Activated T-helper 17 cell treated with anti-CD3 and anti-CD28 coated beads, Interleukin-2, amount 50 U/mL, for 72 hours (primary cell): ENCODE results near the gene KLC1. TPM values are rescaled to one million over a fixed set of nuclear protein-coding genes. Genes with fewer than 3 reads are reported as not detected.

Experiments
- ATAC-seq: fragments of 150-1000 bp; cut with Tn5 transposase; replicated peaks from 2 replicates; pipeline ENCODE4 v1.10.0; 2021; ENCODE audit warnings: mild to moderate bottlenecking, moderate library complexity
- H3K27ac Mint-ChIP-seq: one replicate; pipeline ENCODE4 v1.8.0; 2022; ENCODE audit warnings: mixed read lengths
- H3K27me3 Mint-ChIP-seq: one replicate; pipeline ENCODE4 v1.8.0; 2022; ENCODE audit warnings: mixed read lengths
- H3K36me3 Mint-ChIP-seq: one replicate; pipeline ENCODE4 v1.8.0; 2022; ENCODE audit warnings: low read depth, mild to moderate bottlenecking, mixed read lengths
- H3K4me1 Mint-ChIP-seq: one replicate; pipeline ENCODE4 v1.8.0; 2022; ENCODE audit warnings: mixed read lengths
- H3K4me3 Mint-ChIP-seq: one replicate; pipeline ENCODE4 v1.8.0; 2022; ENCODE audit warnings: mild to moderate bottlenecking, mixed read lengths
- H3K9me3 Mint-ChIP-seq: one replicate; pipeline ENCODE4 v1.8.0; 2022; ENCODE audit warnings: mixed read lengths
- total RNA-seq, 2 donors: library from RNA; stranded (reverse); gene quantifications; one replicate each; pipeline ENCODE4 v1.2.3, GENCODE V29; 2022

The KLC1 gene
- total RNA-seq, 2 donors from 2014 or later, result 135 to 137 TPM

- Mint-ChIP-seq H3K27me3 (no peaks in the 10 kb centered on the region), H3K36me3 (peaks cover 60% of the 10 kb centered on the region), H3K4me3 (no peak overlapping the region), H3K27ac (peak overlapping the region; percentile 25), H3K4me1 (no peaks in the 10 kb centered on the region), H3K9me3 (no peaks in the 10 kb centered on the region)
- no peak for ATAC-seq
Measured at GRCh38 chr14:103696466-103697071, 67.6 kb downstream of the KLC1 start.

DNA sequence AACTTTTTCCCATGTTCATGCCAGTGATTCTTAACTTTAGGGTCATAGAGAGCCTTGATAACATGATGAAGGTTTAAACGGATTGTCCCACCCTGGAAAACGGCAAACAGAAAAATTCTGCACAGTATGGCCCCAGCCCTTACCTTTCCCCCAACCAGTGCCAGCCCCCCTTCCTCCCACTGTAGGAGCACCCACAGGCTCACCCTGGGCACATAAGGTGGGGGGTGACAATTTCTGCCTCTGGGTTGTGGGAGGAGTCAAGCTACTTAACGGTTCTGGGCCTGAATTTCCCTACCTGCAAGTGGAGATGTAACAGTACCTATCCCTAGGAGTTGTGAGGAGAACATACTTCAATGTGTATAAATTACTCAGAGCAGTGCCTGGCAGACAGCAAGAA, 68.2 kb downstream of the KLC1 start:
- no peak overlapping the region for H3K4me3 Mint-ChIP-seq
- H3K27ac Mint-ChIP-seq, result no peak overlapping the region
- H3K4me1 Mint-ChIP-seq, result no peaks in the 10 kb centered on the region
- H3K36me3 Mint-ChIP-seq, result peaks cover 57% of the 10 kb centered on the region
- H3K27me3 Mint-ChIP-seq, result no peaks in the 10 kb centered on the region
- no peak for ATAC-seq
- H3K9me3 Mint-ChIP-seq, result no peaks in the 10 kb centered on the region

DNA sequence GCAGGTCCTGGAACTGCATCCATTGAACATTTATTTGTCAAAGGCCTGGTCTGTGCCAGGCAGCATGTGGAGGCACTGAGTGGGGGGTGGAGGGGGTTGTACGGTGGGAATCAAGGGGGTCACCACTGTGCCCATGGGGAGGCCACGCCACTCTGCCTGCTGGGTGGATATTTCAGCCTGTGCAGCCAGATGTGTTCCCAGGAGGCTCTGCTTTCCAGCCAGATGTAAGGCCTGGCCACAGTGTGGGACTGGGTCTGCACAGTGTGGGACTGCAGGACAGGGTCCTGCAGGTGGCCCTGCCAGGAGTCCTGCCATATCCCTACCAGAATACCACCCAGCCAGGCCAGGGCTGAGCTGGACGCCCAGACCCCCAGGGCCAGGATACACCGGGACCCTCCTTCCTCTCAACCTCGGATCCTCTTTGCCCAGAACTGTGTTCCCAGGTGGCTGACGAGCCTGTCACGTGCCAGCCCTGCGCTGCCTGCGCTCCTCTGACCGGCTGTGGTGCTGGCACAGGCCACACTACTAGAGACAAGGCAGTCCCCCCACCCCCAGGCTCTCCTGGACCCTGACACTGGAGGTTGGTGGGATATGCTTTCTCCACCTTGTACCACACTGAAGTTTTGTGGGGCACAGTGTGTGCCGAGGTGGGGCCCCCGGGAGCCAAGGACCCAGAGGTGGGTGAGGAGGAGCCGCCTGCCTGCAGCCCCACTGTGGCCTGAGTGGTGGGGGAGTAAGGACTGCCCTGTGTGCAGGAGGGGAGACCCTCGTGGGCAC, 68.8 kb downstream of the KLC1 start:
- no peak for ATAC-seq
- Mint-ChIP-seq H3K9me3 (no peaks in the 10 kb centered on the region), H3K4me1 (no peaks in the 10 kb centered on the region), H3K27ac (no peak overlapping the region), H3K36me3 (peaks cover 58% of the 10 kb centered on the region), H3K27me3 (no peaks in the 10 kb centered on the region), H3K4me3 (no peak overlapping the region)

DNA sequence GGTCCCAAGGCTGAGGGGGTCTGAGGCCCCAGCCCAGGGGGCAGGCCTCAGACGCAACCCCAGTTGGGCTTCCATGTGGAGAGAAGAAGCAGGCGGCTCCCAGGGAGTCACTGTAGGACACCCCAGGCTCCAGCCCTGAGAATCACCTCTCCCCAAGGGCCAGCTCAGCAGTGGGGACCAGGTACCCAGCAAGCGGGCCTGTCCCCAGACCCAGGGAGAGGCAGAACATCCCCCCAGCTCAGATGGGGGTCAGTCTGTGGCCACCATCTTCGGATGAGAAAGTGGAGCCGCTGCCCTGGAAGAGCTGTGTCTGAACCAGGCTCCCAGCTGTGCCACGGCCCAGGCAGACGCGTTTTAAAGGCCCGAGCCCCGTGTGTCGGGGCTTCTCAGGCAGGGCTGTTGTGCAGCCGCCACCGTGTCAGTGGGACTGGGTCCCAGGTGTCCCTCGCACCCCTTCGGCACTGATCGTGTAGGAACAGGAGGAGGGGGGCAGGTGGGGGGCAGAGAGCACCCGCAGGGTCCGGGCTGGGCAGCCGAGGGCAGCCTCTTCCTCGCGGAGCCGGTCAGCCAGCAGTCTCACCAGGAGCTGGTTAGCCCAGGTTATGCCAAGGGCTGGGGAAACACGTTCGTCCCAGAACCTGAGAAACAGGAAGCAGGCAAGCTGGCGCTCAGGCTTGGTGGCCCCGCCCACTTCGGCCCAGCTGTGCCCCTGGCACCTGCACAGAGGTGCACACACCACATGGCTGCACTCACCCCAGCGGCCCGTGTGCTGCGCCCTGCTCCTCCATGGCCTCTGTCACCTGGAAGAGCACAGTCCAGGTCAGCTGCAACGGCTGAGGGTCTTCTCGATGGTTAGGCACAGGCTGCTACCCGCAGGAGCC, 69.6 kb downstream of the KLC1 start:
- Mint-ChIP-seq H3K9me3 (no peaks in the 10 kb centered on the region), H3K27ac (no peak overlapping the region), H3K36me3 (peaks cover 57% of the 10 kb centered on the region), H3K4me1 (peaks cover 2% of the 10 kb centered on the region), H3K27me3 (no peaks in the 10 kb centered on the region), H3K4me3 (no peak overlapping the region)
- ATAC-seq, result no peak

- H3K27me3 Mint-ChIP-seq, result no peaks in the 10 kb centered on the region
- no peak overlapping the region for H3K4me3 Mint-ChIP-seq
- peaks cover 56% of the 10 kb centered on the region for H3K36me3 Mint-ChIP-seq
- no peak for ATAC-seq
- H3K4me1 Mint-ChIP-seq, result peaks cover 6% of the 10 kb centered on the region
- no peaks in the 10 kb centered on the region for H3K9me3 Mint-ChIP-seq
- H3K27ac Mint-ChIP-seq, result no peak overlapping the region
Measured at GRCh38 chr14:103699261-103699661, 70.2 kb downstream of the KLC1 start.

- H3K27me3 Mint-ChIP-seq, result no peaks in the 10 kb centered on the region
- H3K27ac Mint-ChIP-seq, result no peak overlapping the region
- no peak overlapping the region for H3K4me3 Mint-ChIP-seq
- no peaks in the 10 kb centered on the region for H3K9me3 Mint-ChIP-seq
- peaks cover 6% of the 10 kb centered on the region for H3K4me1 Mint-ChIP-seq
- H3K36me3 Mint-ChIP-seq, result peaks cover 58% of the 10 kb centered on the region
- ATAC-seq, result no peak
Measured at GRCh38 chr14:103699901-103700752, 71.1 kb downstream of the KLC1 start.

GRCh38 chr14:103700753-103701490, 71.9 kb downstream of the KLC1 start:
- no peaks in the 10 kb centered on the region for H3K9me3 Mint-ChIP-seq
- no peak overlapping the region for H3K4me3 Mint-ChIP-seq
- no peak for ATAC-seq
- H3K36me3 Mint-ChIP-seq, result peaks cover 62% of the 10 kb centered on the region
- peaks cover 6% of the 10 kb centered on the region for H3K4me1 Mint-ChIP-seq
- H3K27ac Mint-ChIP-seq, result no peak overlapping the region
- H3K27me3 Mint-ChIP-seq, result no peaks in the 10 kb centered on the region

DNA sequence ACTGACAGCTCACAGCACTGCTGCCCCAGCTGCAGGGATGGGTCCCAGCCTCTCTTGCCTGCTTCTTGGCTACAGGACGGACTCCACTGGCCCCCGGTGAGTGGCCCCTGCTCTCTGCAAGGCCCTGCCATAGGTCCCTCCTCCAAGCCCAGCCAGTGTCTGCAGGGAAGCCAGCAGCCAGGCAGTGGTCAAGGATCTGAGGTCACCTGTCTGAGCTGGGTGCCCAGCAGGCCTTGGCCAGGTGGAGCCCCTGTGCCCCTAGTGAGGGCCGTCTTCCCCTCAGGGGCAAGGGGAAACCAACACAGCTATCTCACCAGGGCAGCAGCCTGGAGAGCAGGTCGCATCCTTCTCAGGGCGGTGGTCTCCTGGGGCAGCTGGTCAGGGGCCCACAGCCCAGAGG, 73.1 kb downstream of the KLC1 start:
- no peak overlapping the region for H3K27ac Mint-ChIP-seq
- H3K4me3 Mint-ChIP-seq, result no peak overlapping the region
- H3K27me3 Mint-ChIP-seq, result no peaks in the 10 kb centered on the region
- H3K36me3 Mint-ChIP-seq, result peaks cover 53% of the 10 kb centered on the region
- H3K4me1 Mint-ChIP-seq, result peaks cover 6% of the 10 kb centered on the region
- no peaks in the 10 kb centered on the region for H3K9me3 Mint-ChIP-seq
- no peak for ATAC-seq

GRCh38 chr14:103702497-103703432, 73.8 kb downstream of the KLC1 start:
- H3K36me3 Mint-ChIP-seq, result peaks cover 46% of the 10 kb centered on the region

DNA sequence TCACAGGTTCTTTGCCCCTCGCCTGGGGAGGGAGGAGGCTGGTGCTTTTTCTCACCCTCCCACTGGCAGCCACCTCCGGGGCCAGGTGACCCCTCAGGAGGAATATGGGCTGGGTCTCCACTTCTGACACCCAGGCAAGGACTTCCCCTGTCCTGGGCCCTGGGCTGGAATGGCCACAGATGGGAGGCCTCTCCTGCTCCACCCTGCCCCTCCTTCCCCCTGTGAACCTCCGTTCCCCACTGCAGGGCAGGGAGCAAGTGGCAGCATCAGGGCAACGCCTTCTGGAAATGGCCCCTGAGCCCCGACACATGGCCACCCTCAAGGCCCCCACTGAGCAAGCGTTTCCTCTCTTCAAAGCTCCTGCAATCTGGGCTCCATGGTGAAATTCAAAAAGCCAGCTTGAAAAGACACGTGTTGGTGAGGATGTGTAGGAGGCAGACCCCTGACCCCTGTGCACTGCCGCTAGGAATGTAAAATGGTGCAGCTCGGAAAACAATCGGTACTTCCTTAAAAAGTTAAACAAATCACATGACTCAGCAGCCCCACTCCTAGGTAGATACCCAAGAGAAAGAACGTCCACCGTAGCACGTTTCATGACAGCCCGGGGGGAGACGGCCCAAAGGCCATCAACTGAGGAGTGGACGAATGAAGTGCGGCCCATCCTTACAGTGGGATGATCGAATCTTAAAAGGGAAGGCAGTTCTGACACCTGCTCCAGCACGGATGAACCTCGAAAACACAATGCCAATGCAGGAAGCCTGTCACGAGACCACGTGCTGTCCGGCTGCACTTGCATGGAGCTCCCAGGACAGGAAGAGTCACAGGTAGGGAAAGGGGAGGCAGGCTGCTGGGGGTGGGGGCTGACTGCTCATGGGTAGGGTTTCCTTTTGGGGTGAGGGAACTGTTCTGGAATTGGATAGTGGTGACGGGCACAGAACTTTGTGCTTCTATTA, 74.7 kb downstream of the KLC1 start:
- ATAC-seq, result no peak
- Mint-ChIP-seq H3K9me3 (no peaks in the 10 kb centered on the region), H3K27ac (peak overlapping the region; percentile 74), H3K4me3 (no peak overlapping the region), H3K36me3 (peaks cover 50% of the 10 kb centered on the region), H3K4me1 (peaks cover 6% of the 10 kb centered on the region), H3K27me3 (no peaks in the 10 kb centered on the region)

More at GRCh38 chr14:103702497-103703432, 73.8 kb downstream of the KLC1 start:
- Mint-ChIP-seq H3K4me3 (no peak overlapping the region), H3K9me3 (no peaks in the 10 kb centered on the region), H3K27ac (no peak overlapping the region), H3K4me1 (peaks cover 6% of the 10 kb centered on the region), H3K27me3 (no peaks in the 10 kb centered on the region)
- ATAC-seq, result no peak

DNA sequence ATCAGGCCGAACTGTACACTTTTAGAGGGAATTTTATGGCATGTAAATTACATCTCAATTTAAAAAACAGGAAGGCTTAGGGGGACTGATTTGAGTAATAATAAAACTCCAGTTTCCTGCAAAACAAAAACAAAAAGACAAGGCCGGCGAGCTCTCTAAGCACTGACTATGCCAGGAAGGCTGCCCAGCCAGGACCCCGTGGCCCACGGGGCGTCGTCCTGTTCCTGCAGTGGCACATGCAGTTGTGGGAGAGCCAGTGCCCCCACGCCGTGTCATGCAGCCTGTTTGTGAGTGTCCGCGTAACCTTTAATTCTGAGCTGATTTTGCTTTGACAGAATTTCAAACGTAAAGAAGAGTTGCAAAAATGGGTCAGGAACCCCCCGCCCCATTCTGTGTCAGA, 75.7 kb downstream of the KLC1 start:
- Mint-ChIP-seq H3K4me3 (no peak overlapping the region), H3K27ac (peak overlapping the region; percentile 17), H3K36me3 (peaks cover 54% of the 10 kb centered on the region), H3K4me1 (peaks cover 6% of the 10 kb centered on the region), H3K27me3 (no peaks in the 10 kb centered on the region), H3K9me3 (no peaks in the 10 kb centered on the region)
- ATAC-seq, result no peak

DNA sequence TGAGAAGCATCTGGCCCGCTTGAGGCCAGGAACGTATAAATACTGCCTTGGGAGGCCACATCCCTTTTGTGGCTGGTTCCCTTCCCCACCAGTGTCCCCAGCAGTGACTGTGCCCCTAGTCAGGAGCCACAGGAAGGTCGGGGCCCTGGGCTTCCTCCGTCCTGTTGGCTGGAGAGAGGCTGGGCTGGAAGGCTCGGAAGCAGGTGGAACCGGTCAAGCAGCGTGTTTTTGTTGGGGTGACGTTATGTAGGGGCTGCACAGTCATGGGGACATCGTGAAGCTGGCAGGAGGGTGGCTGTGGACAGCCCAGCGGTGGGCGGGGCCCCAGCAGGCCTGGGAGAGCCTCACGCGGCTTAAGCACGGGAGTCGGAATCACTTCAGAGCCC, 76.1 kb downstream of the KLC1 start:
- H3K27ac Mint-ChIP-seq, result peak overlapping the region; percentile 17
- H3K36me3 Mint-ChIP-seq, result peaks cover 53% of the 10 kb centered on the region
- H3K4me1 Mint-ChIP-seq, result peaks cover 6% of the 10 kb centered on the region
- no peaks in the 10 kb centered on the region for H3K9me3 Mint-ChIP-seq
- H3K4me3 Mint-ChIP-seq, result no peak overlapping the region
- no peak for ATAC-seq
- H3K27me3 Mint-ChIP-seq, result no peaks in the 10 kb centered on the region
